Lower lobe of right lung (tissue), 2 donors: ENCODE measurements around the gene MCMBP. TPM values are rescaled to one million over a fixed set of nuclear protein-coding genes. Genes with fewer than 3 reads are reported as not detected.
A peak's percentile ranks its signal among the peaks of the same experiment; 100 is the strongest.
"Not testable (repeated sequence)": the region's sequence is repeated elsewhere in the genome, so short reads cannot be mapped to it uniquely, and the experiment has no call there.

ENCODE experiments used
- ATAC-seq, 2 donors: fragments of 200-7000 bp; cut with Tn5 transposase; one replicate each; pipeline ENCODE4 v1.9.1; 2020 to 2022; ENCODE audit warnings: mild to moderate bottlenecking in 2 of 2, moderate library complexity in 2 of 2
- DNase-seq: peaks from one replicate; pipeline ENCODE4 v3.0.0-alpha.2; 2020
- H3K27ac ChIP-seq: fragments of 200-600 bp; one replicate; pipeline ENCODE4 v1.8.0; 2022
- H3K27me3 ChIP-seq: fragments of 200-600 bp; one replicate; pipeline ENCODE4 v1.8.0; 2022; ENCODE audit warnings: low read depth
- H3K36me3 ChIP-seq: fragments of 200-600 bp; one replicate; pipeline ENCODE4 v1.8.0; 2022; ENCODE audit warnings: mild to moderate bottlenecking
- H3K4me1 ChIP-seq: fragments of 200-600 bp; one replicate; pipeline ENCODE4 v1.8.0; 2022
- H3K4me3 ChIP-seq: fragments of 200-600 bp; one replicate; pipeline ENCODE4 v1.8.0; 2022; ENCODE audit warnings: mild to moderate bottlenecking
- H3K9me3 ChIP-seq: fragments of 200-600 bp; one replicate; pipeline ENCODE4 v1.8.0; 2022
- intact Hi-C: fragments of 100-400 bp; cut with DNase I; formaldehyde crosslinking; loops from one replicate; pipeline ENCODE4 v1.11.0; 2022
- total RNA-seq: library from RNA; stranded (reverse); fragmentation: NEBNext Ultra II Directional; extraction: Animal tissue kit (Norgen Biotek cat#: 25700); gene quantifications from one replicate; pipeline ENCODE4 v1.2.1, GENCODE V29; 2021
- TF ChIP-seq, protein P1 (sequence below): fragments of 200-600 bp; IDR thresholded peaks from one replicate; pipeline ENCODE4 v1.8.0; 2022; ENCODE audit warnings: antibody characterized with exemption, mild to moderate bottlenecking
- donor health status: DM: no; HTN: yes; CAD: no; lungs with severe emphysema.

MCMBP gene
- total RNA-seq, 1 donor from 2014 or later = 52.1 TPM

DNA sequence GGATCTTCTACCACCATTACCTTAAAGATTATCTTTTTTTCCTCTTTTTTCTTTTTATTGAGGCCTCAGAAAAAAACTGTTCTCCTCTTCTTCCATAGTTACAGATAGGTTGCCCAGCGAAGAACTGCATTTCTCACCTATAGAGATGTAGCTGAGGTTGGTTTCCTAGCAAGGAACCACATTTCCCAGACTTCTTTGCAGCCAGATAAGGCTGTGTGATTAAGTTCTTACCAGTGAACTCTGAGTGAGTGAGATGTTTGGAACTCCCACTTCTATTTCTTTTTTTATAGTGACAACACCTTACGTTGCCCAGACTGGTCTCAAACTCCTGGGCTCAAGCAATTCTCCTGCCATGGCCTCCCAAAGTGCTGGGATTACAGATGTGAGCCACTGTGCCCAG, 5.9 kb upstream of the MCMBP start:
- DNase-seq (no peak), ATAC-seq (no peak)
- Histone ChIP-seq H3K4me1 (peaks cover 6% of the 10 kb centered on the region), H3K36me3 (no peaks in the 10 kb centered on the region), H3K27ac (no peak overlapping the region), H3K27me3 (no peaks in the 10 kb centered on the region), H3K9me3 (no peaks in the 10 kb centered on the region), H3K4me3 (no peak overlapping the region)
- TF ChIP-seq, protein P1, sequence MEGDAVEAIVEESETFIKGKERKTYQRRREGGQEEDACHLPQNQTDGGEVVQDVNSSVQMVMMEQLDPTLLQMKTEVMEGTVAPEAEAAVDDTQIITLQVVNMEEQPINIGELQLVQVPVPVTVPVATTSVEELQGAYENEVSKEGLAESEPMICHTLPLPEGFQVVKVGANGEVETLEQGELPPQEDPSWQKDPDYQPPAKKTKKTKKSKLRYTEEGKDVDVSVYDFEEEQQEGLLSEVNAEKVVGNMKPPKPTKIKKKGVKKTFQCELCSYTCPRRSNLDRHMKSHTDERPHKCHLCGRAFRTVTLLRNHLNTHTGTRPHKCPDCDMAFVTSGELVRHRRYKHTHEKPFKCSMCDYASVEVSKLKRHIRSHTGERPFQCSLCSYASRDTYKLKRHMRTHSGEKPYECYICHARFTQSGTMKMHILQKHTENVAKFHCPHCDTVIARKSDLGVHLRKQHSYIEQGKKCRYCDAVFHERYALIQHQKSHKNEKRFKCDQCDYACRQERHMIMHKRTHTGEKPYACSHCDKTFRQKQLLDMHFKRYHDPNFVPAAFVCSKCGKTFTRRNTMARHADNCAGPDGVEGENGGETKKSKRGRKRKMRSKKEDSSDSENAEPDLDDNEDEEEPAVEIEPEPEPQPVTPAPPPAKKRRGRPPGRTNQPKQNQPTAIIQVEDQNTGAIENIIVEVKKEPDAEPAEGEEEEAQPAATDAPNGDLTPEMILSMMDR = no peak
- intact Hi-C loops = no loop called here

DNA sequence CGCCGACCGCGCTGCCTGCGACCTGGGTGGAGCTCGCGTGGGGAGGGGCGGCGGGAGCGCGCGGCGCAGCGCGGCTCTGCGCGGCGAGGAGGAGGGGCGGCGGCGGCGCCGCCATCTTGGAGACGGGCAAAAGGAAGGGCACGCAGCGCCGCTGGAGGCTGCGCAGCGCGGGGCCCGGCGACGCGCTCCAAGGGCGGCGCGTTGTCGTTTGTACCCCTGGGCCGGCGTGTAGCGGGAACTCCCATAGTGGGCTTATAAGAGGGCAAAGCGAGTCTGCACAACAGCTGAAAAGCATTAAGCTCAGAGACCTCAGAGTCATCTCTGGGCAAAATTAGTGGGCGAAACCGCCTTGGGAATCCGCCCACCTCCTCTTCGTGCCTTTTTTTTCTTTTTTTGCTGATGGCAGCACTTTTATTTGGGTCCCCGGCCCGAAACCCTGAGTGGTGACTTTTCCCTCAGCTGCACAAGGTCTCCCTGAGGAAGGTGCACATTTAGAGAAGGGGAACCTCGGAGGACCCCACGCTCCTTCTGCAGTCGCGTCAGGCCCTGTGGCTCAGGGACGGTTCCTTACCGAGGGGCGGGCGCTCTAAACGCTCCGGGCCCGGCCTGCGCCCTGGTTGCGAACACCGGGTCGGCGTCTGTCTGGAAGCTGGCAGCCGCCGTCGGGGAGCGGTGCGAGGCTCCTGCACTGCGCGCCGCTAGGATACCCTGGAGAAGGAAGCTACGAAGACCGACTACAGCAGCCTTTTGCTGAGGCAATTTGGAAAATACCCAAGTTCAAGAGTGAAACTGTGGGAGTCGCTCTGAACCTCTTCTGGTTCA, 428 bp upstream of the MCMBP start:
- no peaks in the 10 kb centered on the region for H3K9me3 ChIP-seq
- H3K4me3 ChIP-seq = peak overlapping the region; percentile 85
- peaks cover 38% of the 10 kb centered on the region for H3K4me1 ChIP-seq
- intact Hi-C loops = no loop called here
- TF ChIP-seq, protein P1 = no peak
- DNase-seq (peak; percentile 93), ATAC-seq (peak; percentile 98 to 99)
- peak overlapping the region; percentile 92 for H3K27ac ChIP-seq
- no peaks in the 10 kb centered on the region for H3K36me3 ChIP-seq
- H3K27me3 ChIP-seq = no peaks in the 10 kb centered on the region

DNA sequence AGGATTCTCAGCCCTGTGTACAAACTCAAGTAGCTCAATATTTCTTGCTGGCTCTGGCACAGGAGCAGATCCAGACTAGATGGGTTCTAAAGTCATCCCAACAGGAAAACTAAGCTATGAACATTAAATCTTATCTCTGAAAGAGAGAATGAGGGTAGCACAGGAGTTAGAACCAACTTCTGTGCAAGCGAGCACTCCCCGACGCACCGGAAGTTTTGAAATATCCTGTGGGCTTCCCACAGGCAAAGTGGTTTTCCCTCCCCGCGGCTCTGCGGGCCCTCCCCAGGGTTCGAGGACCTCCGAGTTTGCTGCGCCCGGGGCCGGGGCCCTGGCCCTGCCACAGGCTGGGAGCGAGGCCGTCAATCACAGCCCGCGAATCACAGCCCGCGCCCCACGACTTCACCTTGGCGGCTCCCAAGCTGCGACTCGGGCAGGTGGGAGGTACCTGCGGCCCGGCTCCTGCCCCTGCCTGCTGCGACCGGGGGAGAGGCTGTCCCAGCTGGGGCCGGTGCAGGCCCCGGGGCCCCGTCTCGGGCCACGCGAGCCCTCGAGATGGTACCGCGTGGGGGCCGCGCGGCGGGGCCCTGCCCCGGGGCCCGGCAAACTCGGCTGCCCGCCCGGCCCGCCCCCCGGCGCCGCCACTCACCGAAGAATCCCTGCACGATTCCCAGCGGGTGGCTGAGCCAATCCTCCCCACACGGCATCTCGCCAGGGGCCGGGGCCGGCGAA, 598 bp downstream of the MCMBP start:
- Histone ChIP-seq H3K27ac (peak overlapping the region; percentile 92), H3K27me3 (no peaks in the 10 kb centered on the region), H3K4me3 (peak overlapping the region; percentile 85), H3K9me3 (no peaks in the 10 kb centered on the region), H3K36me3 (no peaks in the 10 kb centered on the region), H3K4me1 (peaks cover 40% of the 10 kb centered on the region)
- ATAC-seq = peak; percentile 67 to 74
- TF ChIP-seq, protein P1 = no peak
- intact Hi-C loops = no loop called here
- DNase-seq = peak; percentile 84

DNA sequence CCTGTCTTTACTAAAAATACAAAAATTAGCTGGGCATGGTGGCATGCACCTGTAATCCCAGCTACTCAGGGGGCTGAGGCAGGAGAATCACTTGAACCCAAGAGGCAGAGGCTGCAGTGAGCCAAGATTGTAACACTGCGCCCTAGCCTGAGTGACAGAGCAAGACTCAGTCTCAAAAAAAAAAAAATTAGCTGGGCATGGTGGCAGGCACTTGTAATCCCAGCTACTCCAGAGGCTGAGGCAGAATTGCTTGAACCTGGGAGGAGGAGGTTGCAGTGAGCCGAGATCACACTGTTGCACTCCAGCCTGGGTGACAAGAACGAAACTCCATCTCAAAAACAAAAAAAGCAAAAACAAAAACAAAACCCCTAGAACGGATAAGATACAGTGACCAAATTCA, 3.2 kb downstream of the MCMBP start:
- H3K4me1 ChIP-seq = peaks cover 43% of the 10 kb centered on the region
- ATAC-seq, H3K36me3 ChIP-seq, H3K4me3 ChIP-seq, H3K27me3 ChIP-seq, intact Hi-C loops, H3K9me3 ChIP-seq, DNase-seq, H3K27ac ChIP-seq: not testable (repeated sequence)

DNA sequence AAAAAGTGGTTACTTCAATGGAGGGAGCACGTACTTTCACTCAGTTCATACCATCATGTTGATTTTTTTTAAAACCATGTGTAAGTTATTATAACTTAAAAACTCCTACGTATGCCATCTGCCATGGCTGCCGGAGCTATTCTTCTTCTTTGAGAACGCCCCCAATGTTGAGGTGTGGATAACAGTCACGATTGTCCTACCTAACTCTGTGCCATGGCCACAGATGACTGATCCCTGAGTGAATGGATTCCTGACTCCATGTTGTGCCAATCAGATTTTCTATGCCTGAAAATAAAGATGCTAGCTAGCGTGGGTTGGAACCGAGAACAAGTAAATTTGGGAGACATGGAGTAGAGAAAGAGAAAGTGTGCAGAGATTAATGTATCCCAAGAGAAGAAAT, 5.3 kb downstream of the MCMBP start:
- H3K4me1 ChIP-seq = peaks cover 36% of the 10 kb centered on the region

More for the DNA sequence above, 5.3 kb downstream of the MCMBP start:
- no peak for ATAC-seq
- H3K36me3 ChIP-seq = no peaks in the 10 kb centered on the region
- DNase-seq = no peak
- TF ChIP-seq, protein P1 = no peak
- H3K9me3 ChIP-seq = peaks cover 5% of the 10 kb centered on the region
- no peak overlapping the region for H3K4me3 ChIP-seq
- intact Hi-C loops = no loop called here
- H3K27ac ChIP-seq = no peak overlapping the region
- no peaks in the 10 kb centered on the region for H3K27me3 ChIP-seq
